WERI-Rb-1 (cell line): Measurements from ENCODE around the gene CLBA1.
"Not testable (repeated sequence)": the region's sequence is repeated elsewhere in the genome, so short reads cannot be mapped to it uniquely, and the experiment has no call there.

ENCODE experiments used
- DNase-seq: peaks from one replicate; pipeline ENCODE4 v3.0.0-alpha.2; 2020
- H3K27ac ChIP-seq: fragments of 250-450 bp; sonication (Bioruptor Pico); 2 replicates; pipeline ENCODE4 v1.5.1; 2020; ENCODE audit warnings: mild to moderate bottlenecking, moderate library complexity
- H3K27me3 ChIP-seq: fragments of 250-450 bp; sonication (Bioruptor Pico); 2 replicates; pipeline ENCODE4 v1.5.1; 2021; ENCODE audit warnings: mild to moderate bottlenecking, low read depth, moderate library complexity; ENCODE audit not compliant: insufficient read depth, severe bottlenecking
- H3K36me3 ChIP-seq: fragments of 250-450 bp; sonication (Bioruptor Pico); 2 replicates; pipeline ENCODE4 v1.5.1; 2020; ENCODE audit warnings: mild to moderate bottlenecking, moderate library complexity
- H3K4me3 ChIP-seq: 2 replicates; pipeline ENCODE4 v1.5.1; 2011; ENCODE audit warnings: low read depth, mild to moderate bottlenecking, control low read depth, low read length
- H3K9me3 ChIP-seq: fragments of 250-450 bp; sonication (Bioruptor Pico); 2 replicates; pipeline ENCODE4 v1.5.1; 2021; ENCODE audit warnings: mild to moderate bottlenecking, moderate library complexity; ENCODE audit not compliant: severe bottlenecking
- CTCF ChIP-seq: IDR thresholded peaks from 2 replicates; pipeline ENCODE4 v1.5.1; 2011; ENCODE audit warnings: low read depth, mild to moderate bottlenecking, control low read depth, inconsistent platforms, low read length

The CLBA1 gene

GRCh38 chr14:104942586-104942985 lies 43.0 kb upstream of the CLBA1 start:
- TF ChIP-seq CTCF = no peak
- DNase-seq = peak; percentile 3
- H3K4me3 ChIP-seq = no peak overlapping the region
- H3K27ac ChIP-seq = no peak overlapping the region
- no peaks in the 10 kb centered on the region for H3K27me3 ChIP-seq
- no peaks in the 10 kb centered on the region for H3K36me3 ChIP-seq
- no peaks in the 10 kb centered on the region for H3K9me3 ChIP-seq

GRCh38 chr14:104943216-104944015 lies 42.2 kb upstream of the CLBA1 start:
- peak; percentile 4 for DNase-seq
- H3K27ac ChIP-seq, H3K9me3 ChIP-seq, H3K4me3 ChIP-seq, H3K27me3 ChIP-seq, H3K36me3 ChIP-seq: not testable (repeated sequence)

- not testable (repeated sequence) for H3K36me3 ChIP-seq, H3K27ac ChIP-seq, H3K9me3 ChIP-seq, H3K27me3 ChIP-seq, H3K4me3 ChIP-seq
- peak; percentile 2 for DNase-seq
Observed at GRCh38 chr14:104944016-104944308, 41.6 kb upstream of the CLBA1 start.

- not testable (repeated sequence) for H3K4me3 ChIP-seq, H3K27me3 ChIP-seq, H3K36me3 ChIP-seq, H3K9me3 ChIP-seq, H3K27ac ChIP-seq
- peak; percentile 1 for DNase-seq
Observed at GRCh38 chr14:104944436-104945205, 41.0 kb upstream of the CLBA1 start.

GRCh38 chr14:104945266-104945665 lies 40.3 kb upstream of the CLBA1 start:
- H3K27me3 ChIP-seq, H3K4me3 ChIP-seq, H3K36me3 ChIP-seq, H3K9me3 ChIP-seq, H3K27ac ChIP-seq: not testable (repeated sequence)
- peak; percentile 2 for DNase-seq

GRCh38 chr14:104945986-104946965 lies 39.3 kb upstream of the CLBA1 start:
- not testable (repeated sequence) for H3K4me3 ChIP-seq, H3K27me3 ChIP-seq, H3K27ac ChIP-seq, H3K9me3 ChIP-seq, H3K36me3 ChIP-seq
- DNase-seq = peak; percentile 4

- H3K27ac ChIP-seq, H3K27me3 ChIP-seq, H3K9me3 ChIP-seq, DNase-seq, H3K36me3 ChIP-seq, H3K4me3 ChIP-seq: not testable (repeated sequence)
Observed at GRCh38 chr14:104947201-104947600, 38.4 kb upstream of the CLBA1 start.

GRCh38 chr14:104947881-104948735 lies 37.5 kb upstream of the CLBA1 start:
- peak; percentile 2 for DNase-seq
- H3K4me3 ChIP-seq, H3K27me3 ChIP-seq, H3K27ac ChIP-seq, H3K36me3 ChIP-seq, H3K9me3 ChIP-seq: not testable (repeated sequence)

- DNase-seq = peak; percentile 0
- no peak overlapping the region for H3K27ac ChIP-seq
- no peak overlapping the region for H3K4me3 ChIP-seq
- no peaks in the 10 kb centered on the region for H3K36me3 ChIP-seq
- H3K9me3 ChIP-seq = no peaks in the 10 kb centered on the region
- H3K27me3 ChIP-seq = no peaks in the 10 kb centered on the region
- no peak for TF ChIP-seq CTCF
Observed at GRCh38 chr14:104948736-104949031, 36.9 kb upstream of the CLBA1 start.

- H3K9me3 ChIP-seq, H3K27me3 ChIP-seq, H3K36me3 ChIP-seq, H3K4me3 ChIP-seq, H3K27ac ChIP-seq, DNase-seq: not testable (repeated sequence)
Observed at GRCh38 chr14:104949406-104949955, 36.1 kb upstream of the CLBA1 start.
